Activated CD8-positive, alpha-beta memory T cell treated with anti-CD3 and anti-CD28 coated beads, Interleukin-2, amount 50 U/mL, for 1 hour (primary cell): Measurements from ENCODE around the gene CLASP1.
"Not testable (repeated sequence)": the region's sequence is repeated elsewhere in the genome, so short reads cannot be mapped to it uniquely, and the experiment has no call there.

Experiments used
- DNase-seq: peaks from one replicate; pipeline ENCODE4 v3.0.0-alpha.2; 2020; ENCODE audit errors: extremely low read depth

Gene CLASP1

DNA sequence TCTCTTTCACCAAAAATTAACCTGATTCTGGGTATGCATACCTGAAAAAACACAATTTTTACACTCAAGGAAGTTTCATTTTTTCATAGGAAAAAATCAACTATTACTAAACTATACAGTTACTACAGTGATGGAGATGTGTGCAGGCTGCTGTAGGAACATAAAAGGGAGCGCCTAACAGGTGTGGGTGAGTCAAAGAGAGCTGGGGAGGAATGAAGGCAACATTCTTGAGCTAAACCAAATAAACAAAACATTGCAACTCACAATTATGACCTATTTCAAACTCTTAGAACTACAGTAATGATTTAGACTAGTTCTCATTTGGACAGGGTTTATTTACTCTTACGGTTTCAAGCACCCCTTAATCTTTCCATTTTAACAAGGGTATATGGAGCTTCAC lies 13.4 kb upstream of the CLASP1 start:
- DNase-seq: no peak

DNA sequence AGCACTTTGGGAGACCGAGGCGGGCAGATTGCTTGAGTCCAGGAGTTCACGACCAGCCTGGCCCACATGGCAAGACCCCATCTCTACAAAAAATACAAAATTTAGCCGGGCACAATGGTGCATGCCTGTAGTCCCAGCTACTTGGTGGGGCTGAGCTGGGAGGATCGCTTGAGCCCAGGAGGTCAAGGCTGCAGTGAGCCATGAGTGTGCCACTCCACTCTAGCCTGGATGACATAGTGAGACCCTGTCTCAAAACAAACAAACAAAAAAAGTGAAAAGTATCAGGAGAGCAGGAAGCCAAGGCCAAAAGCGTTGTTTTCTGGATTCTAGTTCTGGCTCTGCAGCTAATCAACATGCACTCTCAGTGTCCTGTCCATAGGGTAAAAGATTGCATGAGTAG lies 10.7 kb upstream of the CLASP1 start:
- no peak for DNase-seq

DNA sequence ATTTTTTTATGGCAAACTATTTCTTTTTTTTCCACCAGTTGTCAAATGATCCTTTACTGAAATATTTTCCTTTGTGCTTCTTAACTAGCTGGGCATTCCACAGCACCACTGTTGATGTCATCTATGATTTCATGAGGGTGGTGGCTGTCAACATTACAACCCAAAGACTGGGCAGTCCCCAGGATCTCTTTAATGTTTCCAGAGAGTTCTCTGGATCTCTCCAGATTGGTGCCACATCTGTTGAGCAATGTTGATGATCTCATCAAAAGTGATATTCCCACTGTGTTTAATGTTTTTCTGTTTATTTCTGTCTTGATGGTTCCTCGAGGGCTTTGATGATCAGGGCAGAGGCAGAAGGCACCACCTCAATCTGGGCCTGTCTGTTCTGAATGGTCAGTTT lies 9.1 kb upstream of the CLASP1 start:
- not testable (repeated sequence) for DNase-seq

DNA sequence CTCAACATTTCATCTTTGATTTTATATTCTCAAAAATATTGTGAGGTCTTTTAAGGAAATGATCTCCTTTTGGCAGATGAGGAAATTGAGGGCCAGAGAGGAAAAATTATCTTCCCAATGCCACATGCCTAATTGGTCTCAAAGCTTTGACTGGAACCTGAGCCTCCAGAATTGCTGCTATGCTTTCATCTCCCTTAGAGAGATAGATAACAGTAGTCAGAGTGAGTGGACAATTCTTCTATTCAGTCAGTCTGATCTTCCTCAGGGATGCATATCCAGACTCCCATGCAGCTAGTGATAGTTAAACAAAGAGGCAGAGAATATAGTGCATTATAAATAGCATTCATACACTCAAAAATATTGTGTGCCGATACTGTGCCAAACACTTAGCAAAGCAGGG lies 3.8 kb upstream of the CLASP1 start:
- no peak for DNase-seq

DNA sequence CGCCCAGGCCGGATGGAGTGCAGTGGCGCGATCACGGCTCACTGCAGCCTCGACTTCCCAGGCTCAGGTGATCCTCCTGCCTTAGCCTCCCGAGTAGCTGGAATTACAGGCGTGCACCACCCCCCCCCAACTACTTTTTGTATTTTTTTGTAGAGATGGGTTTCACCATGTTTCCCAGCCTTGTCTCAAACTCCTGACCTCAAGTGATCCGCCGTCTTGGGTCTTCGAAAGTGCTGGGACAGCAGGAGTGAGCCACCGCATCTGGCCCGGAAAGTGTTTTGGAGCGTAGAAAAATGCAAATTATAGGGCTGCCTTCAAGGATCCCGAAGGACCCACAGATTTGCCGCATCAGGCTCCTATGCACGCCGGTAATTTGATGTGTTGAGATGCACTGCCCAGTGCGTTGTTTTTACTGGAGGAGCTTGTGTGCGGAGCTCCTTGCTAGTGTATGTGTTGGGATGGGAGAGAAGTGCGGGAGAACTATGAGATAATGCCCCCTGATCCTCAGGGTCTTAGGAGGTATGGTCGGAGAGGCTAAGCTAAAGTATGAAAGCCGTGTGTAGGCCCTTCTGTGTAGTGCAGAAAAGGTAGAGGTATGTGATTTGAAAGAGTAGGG lies 1.2 kb upstream of the CLASP1 start:
- DNase-seq: no peak

DNA sequence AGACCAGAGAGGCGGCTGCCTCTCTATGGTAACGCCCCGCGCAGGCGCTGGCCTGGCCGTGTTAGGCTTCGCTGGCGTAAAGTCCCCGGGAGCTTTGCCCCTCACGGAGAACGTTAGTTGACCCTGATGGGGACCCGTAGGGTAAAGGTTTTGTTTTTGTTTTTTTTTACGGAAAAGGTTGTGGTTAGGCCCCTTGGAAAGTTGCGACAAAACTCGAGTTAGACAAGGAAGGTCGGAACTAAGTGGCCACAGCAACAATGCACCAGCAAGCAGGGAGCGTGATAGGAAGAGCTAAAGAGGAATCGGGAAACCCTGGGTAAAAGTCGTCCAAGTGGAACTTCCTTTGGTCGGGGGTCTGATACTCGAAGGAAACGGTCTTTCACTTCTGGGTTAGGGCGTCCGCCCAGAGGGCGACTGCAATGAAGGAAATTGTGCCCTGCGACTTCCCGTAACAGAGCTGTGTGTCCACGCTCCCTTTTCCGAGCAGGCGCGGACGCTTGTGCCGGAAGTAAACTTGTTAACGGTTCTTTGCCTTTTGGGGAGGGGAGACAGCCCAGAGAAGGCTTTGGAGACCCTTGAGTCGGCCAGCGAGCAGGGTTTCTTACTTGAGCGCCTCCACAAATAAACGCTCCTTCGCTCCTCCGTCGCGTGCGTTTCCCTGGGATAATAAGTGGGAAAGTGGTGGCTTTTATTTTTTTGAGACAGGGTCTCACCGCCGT lies 493 bp upstream of the CLASP1 start:
- peak; percentile 93 for DNase-seq

DNA sequence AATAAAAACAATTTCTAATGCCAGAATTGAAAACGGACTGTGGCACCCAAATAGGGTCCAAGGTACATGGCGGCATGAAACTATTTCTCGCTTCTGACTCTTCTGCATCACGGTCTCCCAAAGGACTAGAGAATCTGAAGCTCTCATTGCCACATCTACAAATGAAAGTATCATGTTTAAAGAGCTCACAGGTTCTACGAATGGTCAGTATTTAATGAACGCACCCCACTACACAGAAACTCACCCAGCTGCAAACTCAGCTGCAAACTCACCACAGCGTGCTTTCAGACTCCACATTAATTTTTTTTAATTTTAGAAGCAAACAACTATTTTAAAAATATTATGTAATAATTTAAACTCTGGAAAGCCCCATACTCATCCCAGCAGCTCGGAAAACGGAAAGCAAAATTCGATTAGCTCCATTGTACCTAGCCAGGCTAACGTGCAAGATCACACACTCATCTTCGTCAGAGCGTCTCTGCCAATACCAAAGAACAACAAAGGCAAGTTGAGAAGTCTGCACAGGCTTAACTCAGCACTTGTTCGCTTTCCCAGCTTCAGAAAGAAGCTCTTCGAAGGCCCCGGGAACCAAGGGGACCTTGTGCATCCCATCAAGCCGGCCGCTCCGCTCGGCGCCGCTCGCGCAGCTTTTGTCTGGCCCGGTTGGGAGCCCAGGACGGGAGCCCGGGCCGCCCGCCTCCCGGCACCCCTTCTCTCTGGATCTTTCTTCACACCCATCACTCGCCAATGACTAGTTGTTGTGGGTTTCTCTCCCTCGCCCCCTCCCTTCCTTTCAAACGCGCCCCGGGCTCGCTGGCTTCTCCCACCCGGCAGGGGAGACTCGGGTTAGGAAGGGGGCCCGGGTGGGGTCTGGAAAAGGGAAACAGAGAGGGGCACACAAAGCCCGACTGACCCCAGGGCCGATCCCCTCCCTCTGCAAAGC lies 785 bp downstream of the CLASP1 start:
- DNase-seq: peak; percentile 26

DNA sequence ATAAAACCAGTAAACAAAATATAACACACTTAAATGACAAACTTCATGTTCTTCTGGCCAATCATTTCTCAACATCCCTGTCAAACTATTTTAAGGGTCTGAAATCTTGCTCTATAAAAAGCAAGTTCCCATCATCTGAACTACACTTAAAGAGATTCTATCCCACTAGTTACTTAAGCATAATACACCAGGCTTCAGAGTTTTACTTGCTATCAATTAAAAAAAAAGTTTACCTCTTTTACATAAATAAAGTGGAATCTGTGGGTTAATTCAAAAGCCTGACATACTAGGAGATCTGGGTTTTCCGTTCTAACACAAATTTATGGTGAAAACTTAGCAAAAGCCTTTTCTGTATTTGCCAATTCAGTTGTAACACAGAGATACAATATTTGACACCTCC lies 1.9 kb downstream of the CLASP1 start:
- DNase-seq: no peak

DNA sequence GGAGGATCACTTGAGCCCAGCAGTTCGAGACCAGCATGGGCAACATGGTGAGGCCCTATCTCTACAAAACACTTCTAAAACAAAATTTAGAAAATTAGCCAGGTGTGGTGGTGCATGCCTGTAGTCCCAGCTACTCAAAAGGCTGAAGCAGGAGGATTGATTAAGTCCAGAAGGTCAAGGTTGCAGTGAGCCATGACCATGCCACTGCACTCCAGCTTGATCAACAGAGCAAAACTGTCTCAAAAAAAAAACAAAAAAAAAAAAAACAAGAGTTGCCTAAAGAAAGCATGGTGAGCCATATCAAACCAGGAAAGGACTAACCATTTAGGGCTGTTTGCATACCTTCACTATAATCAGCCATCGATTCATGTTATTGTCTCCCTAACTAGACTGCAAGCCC lies 4.5 kb downstream of the CLASP1 start:
- DNase-seq: no peak

DNA sequence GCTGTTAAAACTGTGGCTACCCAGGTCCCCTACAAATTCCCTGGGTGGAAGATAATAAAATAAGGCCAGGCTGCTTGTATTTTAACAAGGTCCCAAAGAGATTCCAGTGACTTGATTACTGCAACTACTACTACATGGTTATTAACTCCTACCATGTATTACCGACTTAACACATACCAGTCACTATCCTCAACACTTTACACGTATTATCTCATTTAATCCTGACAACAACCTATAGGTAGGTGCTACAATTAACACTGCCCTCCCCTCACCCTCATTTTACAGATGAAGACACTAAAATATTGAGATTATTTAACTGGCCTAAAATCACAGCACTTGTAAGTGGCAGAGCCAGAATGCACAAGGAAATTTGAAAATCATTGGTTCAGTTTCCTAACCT lies 5.4 kb downstream of the CLASP1 start:
- DNase-seq: no peak

DNA sequence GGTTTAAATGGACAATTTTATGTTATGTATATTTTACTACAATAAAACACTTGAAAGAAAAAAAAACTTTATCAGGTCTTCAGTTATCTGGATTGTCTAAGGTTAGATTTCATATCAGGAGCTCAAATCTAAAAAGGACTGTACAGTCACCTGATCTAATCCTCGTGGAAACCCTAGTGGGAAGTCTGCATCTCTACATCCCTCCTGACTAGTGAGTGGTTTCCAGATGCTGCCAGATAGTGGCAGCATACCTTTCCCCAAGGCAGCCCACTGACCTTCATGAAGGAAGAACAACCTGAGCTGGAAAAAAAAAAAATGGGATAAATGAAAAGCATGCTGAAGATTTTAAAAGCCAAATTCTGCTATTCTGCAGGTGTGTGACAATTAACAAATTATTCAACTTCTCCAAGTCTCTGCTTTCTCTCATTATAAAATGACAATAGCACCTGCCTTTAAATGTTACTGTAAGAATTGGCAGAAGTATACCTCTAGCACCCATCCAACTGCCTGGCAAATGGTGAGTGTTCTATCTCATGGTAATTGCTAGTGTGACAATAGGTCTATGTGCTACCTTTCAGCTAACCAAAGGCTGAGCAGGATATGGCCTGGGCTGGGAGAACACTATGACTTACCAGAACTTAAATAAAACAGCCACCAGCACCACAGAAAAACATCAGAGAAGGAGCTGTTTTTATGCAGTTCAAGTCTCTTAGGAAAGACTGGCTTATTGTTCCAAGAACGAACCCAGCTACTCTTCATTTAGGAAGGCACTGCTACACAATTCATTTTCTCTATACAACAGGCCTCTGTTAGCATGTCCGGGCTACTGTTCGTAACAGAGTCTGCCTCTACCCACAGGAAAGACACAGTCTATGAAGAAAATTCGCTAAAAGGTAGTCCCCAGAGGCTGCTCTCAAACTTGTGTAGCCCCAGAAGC lies 8.6 kb downstream of the CLASP1 start:
- no peak for DNase-seq

DNA sequence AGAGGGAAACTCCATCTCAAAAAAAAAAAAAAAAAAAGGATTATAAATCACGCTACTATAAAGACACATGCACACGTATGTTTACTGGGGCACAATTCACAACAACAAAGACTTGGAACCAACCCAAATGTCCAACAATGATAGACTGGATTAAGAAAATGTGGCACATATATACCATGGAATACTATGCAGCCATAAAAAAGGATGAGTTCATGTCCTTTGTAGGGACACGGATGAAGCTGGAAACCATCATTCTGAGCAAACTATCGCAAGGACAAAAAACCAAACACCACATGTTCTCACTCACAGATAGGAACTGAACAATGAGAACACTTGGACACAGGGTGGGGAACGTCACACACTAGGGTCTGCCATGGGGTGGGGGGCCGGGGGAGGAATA lies 9.4 kb downstream of the CLASP1 start:
- DNase-seq: not testable (repeated sequence)

DNA sequence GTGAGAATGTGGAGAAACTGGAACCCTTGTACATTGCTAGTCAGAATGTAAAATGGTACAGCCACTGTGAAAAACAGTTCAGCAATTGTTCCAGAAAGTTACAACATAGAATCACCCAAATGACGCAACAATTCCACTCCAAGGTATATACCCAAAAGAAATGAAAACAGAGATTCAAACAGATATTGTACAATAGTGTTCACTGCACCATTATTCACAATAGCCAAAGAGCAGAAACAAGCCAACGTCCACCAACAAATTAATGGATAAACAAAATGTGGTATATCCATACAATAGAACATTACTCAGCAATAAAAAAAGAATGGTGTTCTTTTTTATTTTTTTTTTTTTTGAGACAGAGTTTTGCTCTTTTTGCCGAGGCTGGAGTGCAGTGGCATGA lies 10.9 kb downstream of the CLASP1 start:
- DNase-seq: no peak

DNA sequence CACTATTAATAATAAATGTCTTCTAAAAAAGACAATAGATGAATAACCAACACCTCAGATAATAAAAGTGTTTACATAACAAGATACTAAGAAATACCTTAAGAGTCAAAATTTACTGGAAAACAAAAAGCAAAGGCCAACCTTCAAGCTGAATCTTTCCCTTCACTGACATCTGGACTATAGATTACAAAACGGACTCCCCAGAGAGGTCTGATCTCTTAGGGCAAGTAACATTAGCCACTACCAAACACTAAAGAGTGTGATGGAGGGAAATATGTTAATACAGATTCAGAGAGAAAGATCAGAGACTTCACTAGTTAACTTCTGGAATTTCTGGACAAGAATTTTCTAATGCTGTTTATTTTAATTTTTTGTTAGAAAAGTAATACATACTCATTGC lies 13.9 kb downstream of the CLASP1 start:
- no peak for DNase-seq

DNA sequence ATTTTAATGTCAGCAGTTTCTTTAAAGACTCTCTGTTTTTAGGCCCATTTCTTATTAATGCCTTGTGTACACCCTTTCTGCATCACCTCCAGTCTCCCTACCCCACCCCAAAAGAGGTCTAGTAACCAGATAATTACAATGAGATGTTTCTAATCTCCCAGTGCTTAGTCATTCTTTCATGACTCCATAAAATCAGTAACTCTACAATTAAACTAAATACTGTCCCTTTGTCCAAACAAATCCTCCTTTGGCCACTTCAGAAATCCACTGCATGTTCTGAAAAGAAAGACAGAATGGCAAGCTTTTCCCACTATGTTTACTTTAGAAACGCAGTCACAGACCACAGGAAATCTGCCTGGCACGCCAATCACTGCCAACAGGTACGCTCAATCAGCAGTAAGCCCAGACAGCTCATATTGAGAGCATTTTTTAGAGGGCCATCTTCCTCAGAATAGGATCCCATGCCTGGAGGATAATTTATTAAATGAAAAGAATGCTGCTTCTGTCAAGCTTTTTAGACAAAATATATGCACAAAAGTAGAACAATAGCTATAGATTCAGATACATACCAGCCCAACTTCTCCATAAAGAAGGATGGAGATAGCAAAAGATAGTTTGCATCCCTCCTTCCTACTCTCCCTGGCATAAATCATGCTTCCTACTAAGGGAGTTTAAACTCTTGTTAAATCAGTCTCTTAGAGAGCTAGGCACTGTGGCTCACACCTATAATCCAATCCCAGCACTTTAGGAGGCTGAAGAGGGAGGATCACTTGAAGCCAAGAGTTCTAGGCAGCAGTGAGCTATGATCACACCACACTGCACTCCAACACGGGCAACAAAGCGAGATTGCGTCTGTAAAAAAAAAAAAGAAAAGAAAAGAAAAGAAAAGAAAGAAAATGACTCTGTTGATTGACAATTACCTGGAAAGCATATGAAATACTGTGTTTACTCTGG lies 14.6 kb downstream of the CLASP1 start:
- no peak for DNase-seq

DNA sequence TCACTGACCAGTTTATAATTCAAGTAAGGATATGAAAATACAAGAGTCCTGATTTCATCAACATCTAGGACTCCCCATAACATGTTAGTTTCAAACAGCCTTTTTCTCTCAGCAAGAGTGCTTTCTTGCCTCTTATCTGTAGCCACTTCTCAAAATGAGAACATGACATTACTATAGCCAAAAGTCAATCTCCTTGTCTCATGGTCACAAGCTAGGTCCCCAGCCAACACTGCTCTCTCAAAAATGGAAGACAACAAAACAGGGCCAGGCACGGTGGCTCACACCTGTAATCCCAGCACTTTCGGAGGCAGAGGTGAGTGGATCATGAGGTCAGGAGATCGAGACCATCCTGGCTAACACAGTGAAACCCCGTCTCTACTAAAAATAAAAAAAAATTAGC lies 15.8 kb downstream of the CLASP1 start:
- DNase-seq: no peak

DNA sequence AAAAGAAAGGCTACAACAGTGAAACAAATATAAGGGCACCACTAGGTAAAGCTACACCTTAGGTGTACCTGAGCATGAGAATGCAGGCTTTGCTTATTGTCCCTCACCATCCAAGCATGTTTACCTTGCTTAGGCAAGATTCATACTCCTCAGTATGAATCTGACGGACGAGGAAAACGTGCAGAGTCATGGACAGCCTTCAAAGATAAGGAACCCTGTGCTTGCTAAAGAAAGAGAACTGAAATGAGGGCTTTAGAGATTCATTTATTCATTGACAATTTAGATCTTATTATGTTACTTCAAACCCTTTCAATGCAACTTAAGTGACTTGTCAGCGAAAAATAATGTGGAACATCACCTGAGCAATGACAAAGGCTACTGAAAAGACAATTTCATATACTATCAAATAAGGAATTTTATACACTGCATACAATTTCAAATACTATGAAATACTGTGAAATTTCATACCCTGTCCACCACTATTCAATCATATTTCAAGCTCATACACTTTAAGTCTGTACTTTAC lies 21.7 kb downstream of the CLASP1 start:
- DNase-seq: no peak

DNA sequence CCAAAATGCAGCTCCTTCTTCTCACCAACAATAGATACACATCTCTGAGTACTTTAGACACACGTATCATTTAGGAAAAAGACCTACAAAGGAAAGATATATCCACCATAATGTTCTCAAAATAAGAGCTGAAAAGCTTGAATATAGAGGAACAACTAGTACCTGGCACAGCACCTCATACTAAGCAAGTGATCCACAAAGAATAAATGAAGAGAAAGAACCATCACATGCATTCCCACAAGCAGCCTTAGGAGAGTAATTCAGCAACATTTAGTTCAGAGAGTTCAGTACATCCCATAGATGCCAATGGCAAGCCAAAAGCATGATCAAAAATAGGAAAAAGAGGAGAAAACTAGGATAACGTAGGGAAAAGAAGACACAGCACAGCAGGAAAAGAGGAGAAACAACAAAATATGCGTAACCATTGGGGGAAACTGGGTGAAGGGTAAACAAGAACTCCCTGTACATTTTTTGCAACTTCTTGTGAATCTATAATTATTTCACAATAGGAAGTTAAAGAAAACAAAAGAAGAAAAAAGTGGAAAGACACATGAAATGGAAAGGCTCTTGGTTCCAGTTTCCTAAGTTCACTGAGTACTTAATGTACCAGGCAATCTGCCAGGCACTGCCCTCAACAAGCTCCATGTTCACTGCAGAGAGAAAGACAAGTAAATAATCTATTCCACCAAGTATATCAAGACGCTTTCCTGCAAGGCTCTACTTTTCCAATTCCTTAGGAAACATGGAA lies 22.3 kb downstream of the CLASP1 start:
- no peak for DNase-seq

DNA sequence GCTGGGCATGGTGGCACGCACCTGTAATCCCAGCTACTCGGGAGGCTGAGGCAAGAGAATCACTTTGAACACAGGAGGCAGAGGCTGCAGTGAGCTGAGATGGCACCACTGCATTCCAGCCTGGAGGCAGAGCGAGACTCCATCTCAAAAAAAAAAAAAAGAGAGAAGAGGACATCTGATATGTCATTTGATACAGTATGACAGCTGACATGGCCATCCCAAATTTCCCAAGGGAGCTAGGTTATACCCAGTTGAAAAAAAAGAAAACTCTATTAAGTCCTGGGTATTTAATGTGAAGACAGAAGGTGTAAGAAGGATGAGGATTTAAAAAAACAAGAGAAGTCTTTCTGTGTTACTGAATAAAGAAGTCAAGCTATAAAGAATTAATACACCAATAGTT lies 23.3 kb downstream of the CLASP1 start:
- DNase-seq: no peak
